Ovary (tissue), 3 donors: ENCODE data around the gene AUTS2.

Experiments used
- EP300 ChIP-seq: sonication (generic); formaldehyde crosslinking; IDR thresholded peaks from one replicate; pipeline ENCODE4 v1.6.1; 2017; ENCODE audit warnings: antibody characterized with exemption
- POLR2A ChIP-seq: fragments of 450-650 bp; IDR thresholded peaks from one replicate; pipeline ENCODE4 v1.6.1; 2017; ENCODE audit warnings: antibody characterized with exemption, mild to moderate bottlenecking, moderate library complexity
- TF ChIP-seq, protein P1 (sequence below), 3 donors: fragments of 450-650 bp in 2 of 3; fragments of 200-600 bp in 1 of 3; IDR thresholded peaks; one replicate each; pipeline versions ENCODE4 v1.5.1 to v1.8.0; 2016 to 2022; ENCODE audit warnings: antibody characterized with exemption in 3 of 3, mild to moderate bottlenecking in 1 of 3
- donor health status: DM: no; HTN: no; CAD: no.

DNA sequence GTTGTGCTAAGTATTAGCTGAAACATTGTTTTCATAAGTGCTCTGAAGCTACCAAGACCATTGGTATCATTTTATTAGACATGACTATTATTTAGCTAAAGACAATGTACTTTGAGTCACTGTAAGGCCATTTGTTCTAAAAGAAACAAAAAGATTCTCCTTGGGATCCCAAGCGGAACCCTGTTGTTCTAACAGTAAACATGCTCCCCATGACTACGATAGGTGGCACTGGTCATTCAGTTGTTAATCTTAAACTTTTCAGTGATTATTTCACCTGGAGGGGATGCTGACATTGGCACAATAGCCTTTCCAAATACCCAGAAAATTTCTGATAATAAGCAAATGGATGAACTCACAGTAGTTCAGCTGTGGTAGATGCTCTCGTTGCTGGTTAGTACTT, 715.0 kb downstream of the AUTS2 start:
- TF ChIP-seq, protein P1, sequence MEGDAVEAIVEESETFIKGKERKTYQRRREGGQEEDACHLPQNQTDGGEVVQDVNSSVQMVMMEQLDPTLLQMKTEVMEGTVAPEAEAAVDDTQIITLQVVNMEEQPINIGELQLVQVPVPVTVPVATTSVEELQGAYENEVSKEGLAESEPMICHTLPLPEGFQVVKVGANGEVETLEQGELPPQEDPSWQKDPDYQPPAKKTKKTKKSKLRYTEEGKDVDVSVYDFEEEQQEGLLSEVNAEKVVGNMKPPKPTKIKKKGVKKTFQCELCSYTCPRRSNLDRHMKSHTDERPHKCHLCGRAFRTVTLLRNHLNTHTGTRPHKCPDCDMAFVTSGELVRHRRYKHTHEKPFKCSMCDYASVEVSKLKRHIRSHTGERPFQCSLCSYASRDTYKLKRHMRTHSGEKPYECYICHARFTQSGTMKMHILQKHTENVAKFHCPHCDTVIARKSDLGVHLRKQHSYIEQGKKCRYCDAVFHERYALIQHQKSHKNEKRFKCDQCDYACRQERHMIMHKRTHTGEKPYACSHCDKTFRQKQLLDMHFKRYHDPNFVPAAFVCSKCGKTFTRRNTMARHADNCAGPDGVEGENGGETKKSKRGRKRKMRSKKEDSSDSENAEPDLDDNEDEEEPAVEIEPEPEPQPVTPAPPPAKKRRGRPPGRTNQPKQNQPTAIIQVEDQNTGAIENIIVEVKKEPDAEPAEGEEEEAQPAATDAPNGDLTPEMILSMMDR (IDR thresholded peaks at IDR 0.05), result no peak
- TF ChIP-seq POLR2A, result no peak
- no peak for TF ChIP-seq EP300
